WTC11 (cell line): ENCODE measurements around the gene DNM1L. TPM values are rescaled to one million over a fixed set of nuclear protein-coding genes. Genes with fewer than 3 reads are reported as not detected.

Source experiments
- ATAC-seq: fragments of 200-7000 bp; cut with Tn5 transposase; 2 replicates; pipeline ENCODE4 v1.10.0; 2021; ENCODE audit warnings: mild to moderate bottlenecking, moderate library complexity
- CTCF ChIA-PET: fragments of 300-600 bp; sonication (Branson Sonifier 250); formaldehyde crosslinking; loops from one replicate; lab custom pipeline; 2021; ENCODE audit warnings: antibody characterized with exemption; lab: Charles Lee
- POLR2A ChIA-PET: fragments of 350-600 bp; sonication (Branson Sonifier 250); formaldehyde crosslinking; loops from one replicate; lab custom pipeline; 2021; ENCODE audit warnings: antibody characterized with exemption; lab: Charles Lee
- DNase-seq: peaks from one replicate; pipeline ENCODE4 v3.0.0; 2021; ENCODE audit warnings: low spot score
- H3K27ac Mint-ChIP-seq: 2 replicates; pipeline ENCODE4 v1.8.0; 2021; ENCODE audit warnings: mixed read lengths
- H3K27me3 Mint-ChIP-seq: 2 replicates; pipeline ENCODE4 v1.8.0; 2021; ENCODE audit warnings: low read depth, mild to moderate bottlenecking, moderate library complexity, mixed read lengths
- H3K36me3 Mint-ChIP-seq: 2 replicates; pipeline ENCODE4 v1.8.0; 2021; ENCODE audit warnings: mixed read lengths
- H3K4me1 Mint-ChIP-seq: 2 replicates; pipeline ENCODE4 v1.8.0; 2022; ENCODE audit warnings: mixed read lengths
- H3K4me3 Mint-ChIP-seq: 2 replicates; pipeline ENCODE4 v1.8.0; 2021; ENCODE audit warnings: mild to moderate bottlenecking, moderate library complexity, mixed read lengths
- H3K9me3 Mint-ChIP-seq: 2 replicates; pipeline ENCODE4 v1.8.0; 2021; ENCODE audit warnings: mixed read lengths
- ESRRA ChIP-seq: sonication (generic); formaldehyde crosslinking; IDR thresholded peaks from 2 replicates; pipeline ENCODE4 v1.8.1; 2022; ENCODE audit warnings: mild to moderate bottlenecking, missing genetic modification reagents, borderline replicate concordance
- IRF2 ChIP-seq: sonication (generic); formaldehyde crosslinking; IDR thresholded peaks from 2 replicates; pipeline ENCODE4 v1.8.0; 2022; ENCODE audit warnings: low read depth, missing genetic modification reagents, borderline replicate concordance
- MXD4 ChIP-seq: fragments of 250-450 bp; sonication (Bioruptor Pico); IDR thresholded peaks from 2 replicates; pipeline ENCODE4 v1.8.0; 2021; ENCODE audit warnings: mild to moderate bottlenecking, moderate library complexity, borderline replicate concordance
- NR2C2 ChIP-seq: sonication (generic); formaldehyde crosslinking; IDR thresholded peaks from 2 replicates; pipeline ENCODE4 v1.8.0; 2022; ENCODE audit warnings: mild to moderate bottlenecking, missing genetic modification reagents
- SOX15 ChIP-seq: fragments of 250-450 bp; sonication (Bioruptor Pico); IDR thresholded peaks from 2 replicates; pipeline ENCODE4 v1.9.0; 2021; ENCODE audit warnings: mild to moderate bottlenecking
- ZNF121 ChIP-seq: sonication (generic); formaldehyde crosslinking; IDR thresholded peaks from 2 replicates; pipeline ENCODE4 v1.8.0; 2023; ENCODE audit warnings: missing genetic modification reagents
- ZNF219 ChIP-seq: sonication (generic); formaldehyde crosslinking; IDR thresholded peaks from 2 replicates; pipeline ENCODE4 v1.8.0; 2023; ENCODE audit warnings: missing genetic modification reagents, mild to moderate bottlenecking, borderline replicate concordance
- ZNF396 ChIP-seq: fragments of 250-450 bp; sonication (Bioruptor Pico); IDR thresholded peaks from 2 replicates; pipeline ENCODE4 v1.8.0; 2021; ENCODE audit warnings: mild to moderate bottlenecking, moderate library complexity, borderline replicate concordance
- ZNF416 ChIP-seq: fragments of 250-450 bp; sonication (Bioruptor Pico); IDR thresholded peaks from 2 replicates; pipeline ENCODE4 v1.9.0; 2021; ENCODE audit warnings: mild to moderate bottlenecking, inconsistent platforms
- total RNA-seq: library from RNA; stranded (reverse); gene quantifications from 3 replicates; pipeline ENCODE4 v1.2.3, GENCODE V29; 2021
- TF ChIP-seq, protein P1 (sequence below): fragments of 250-450 bp; sonication (Bioruptor Pico); conservative IDR thresholded peaks from 2 replicates; pipeline ENCODE4 v1.9.0; 2021; ENCODE audit warnings: mild to moderate bottlenecking
- TF ChIP-seq, protein P2 (sequence below): fragments of 250-450 bp; sonication (Bioruptor Pico); IDR thresholded peaks from 2 replicates; pipeline ENCODE4 v1.9.0; 2021; ENCODE audit warnings: mild to moderate bottlenecking
- TF ChIP-seq, protein P3 (sequence below): sonication (generic); formaldehyde crosslinking; IDR thresholded peaks from 2 replicates; pipeline ENCODE4 v1.8.0; 2023; ENCODE audit warnings: missing genetic modification reagents
- TF ChIP-seq, protein P4 (sequence below): sonication (generic); formaldehyde crosslinking; IDR thresholded peaks from 2 replicates; pipeline ENCODE4 v1.8.1; 2023; ENCODE audit warnings: mild to moderate bottlenecking, missing genetic modification reagents, borderline replicate concordance

Gene DNM1L
- total RNA-seq, 1 experiment from 2014 or later: 74.3 TPM

DNA sequence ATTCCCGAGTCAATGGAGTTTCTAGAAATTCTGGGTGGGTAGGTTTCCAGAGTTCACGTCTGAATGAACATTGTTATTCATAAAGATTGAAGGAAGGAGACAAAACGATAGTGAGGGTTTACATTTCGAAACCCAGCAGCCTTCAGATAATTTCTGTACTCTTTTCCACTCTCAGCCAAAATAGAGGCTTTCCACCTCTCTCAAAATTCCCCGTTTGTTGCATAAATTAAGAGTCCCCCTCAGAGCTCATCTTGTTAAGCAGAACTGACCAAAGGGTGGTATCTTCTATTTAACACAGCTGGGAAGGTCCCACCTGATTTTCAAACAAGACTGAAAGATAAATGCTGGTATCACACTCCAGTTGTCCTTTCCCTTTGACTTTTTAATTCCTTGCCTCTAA, 98.1 kb downstream of the DNM1L start (continued):
- TF ChIP-seq, protein P1, sequence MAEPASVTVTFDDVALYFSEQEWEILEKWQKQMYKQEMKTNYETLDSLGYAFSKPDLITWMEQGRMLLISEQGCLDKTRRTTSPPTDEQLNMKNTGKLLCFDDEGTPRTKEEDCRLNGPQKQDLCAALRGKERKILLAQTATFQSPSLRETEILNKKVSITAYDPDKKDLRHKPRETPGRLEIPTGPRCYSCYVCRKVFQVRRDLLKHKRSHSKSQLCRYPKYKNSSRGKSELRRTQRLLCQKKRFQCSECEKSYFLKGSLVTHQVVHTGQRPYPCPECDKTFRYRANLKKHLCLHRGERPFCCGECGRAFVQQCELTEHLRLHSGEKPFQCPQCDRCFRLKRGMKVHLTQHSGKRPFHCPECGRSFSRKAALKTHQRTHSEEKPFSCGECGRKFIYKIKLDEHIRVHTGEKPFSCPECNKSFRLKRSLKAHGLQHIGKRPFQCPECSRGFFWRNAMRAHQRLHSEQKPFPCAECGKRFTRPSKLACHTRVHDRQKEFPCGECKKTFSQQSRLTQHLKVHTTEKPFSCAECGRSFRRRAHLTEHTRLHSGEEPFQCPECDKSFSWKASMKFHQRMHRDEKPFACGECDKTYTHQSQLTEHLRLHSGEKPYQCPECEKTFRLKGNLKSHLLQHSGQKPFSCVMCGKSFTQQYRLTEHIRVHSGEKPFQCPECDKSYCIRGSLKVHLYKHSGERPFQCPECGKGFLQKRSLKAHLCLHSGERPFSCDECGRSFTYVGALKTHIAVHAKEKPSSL (CRISPR knock-in tag): no peak
- TF ChIP-seq, protein P2, sequence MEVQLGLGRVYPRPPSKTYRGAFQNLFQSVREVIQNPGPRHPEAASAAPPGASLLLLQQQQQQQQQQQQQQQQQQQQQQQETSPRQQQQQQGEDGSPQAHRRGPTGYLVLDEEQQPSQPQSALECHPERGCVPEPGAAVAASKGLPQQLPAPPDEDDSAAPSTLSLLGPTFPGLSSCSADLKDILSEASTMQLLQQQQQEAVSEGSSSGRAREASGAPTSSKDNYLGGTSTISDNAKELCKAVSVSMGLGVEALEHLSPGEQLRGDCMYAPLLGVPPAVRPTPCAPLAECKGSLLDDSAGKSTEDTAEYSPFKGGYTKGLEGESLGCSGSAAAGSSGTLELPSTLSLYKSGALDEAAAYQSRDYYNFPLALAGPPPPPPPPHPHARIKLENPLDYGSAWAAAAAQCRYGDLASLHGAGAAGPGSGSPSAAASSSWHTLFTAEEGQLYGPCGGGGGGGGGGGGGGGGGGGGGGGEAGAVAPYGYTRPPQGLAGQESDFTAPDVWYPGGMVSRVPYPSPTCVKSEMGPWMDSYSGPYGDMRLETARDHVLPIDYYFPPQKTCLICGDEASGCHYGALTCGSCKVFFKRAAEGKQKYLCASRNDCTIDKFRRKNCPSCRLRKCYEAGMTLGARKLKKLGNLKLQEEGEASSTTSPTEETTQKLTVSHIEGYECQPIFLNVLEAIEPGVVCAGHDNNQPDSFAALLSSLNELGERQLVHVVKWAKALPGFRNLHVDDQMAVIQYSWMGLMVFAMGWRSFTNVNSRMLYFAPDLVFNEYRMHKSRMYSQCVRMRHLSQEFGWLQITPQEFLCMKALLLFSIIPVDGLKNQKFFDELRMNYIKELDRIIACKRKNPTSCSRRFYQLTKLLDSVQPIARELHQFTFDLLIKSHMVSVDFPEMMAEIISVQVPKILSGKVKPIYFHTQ (CRISPR knock-in tag): no peak
- TF ChIP-seq, protein P3, sequence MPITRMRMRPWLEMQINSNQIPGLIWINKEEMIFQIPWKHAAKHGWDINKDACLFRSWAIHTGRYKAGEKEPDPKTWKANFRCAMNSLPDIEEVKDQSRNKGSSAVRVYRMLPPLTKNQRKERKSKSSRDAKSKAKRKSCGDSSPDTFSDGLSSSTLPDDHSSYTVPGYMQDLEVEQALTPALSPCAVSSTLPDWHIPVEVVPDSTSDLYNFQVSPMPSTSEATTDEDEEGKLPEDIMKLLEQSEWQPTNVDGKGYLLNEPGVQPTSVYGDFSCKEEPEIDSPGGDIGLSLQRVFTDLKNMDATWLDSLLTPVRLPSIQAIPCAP (CRISPR knock-in tag): no peak
- TF ChIP-seq IRF2: no peak

DNA sequence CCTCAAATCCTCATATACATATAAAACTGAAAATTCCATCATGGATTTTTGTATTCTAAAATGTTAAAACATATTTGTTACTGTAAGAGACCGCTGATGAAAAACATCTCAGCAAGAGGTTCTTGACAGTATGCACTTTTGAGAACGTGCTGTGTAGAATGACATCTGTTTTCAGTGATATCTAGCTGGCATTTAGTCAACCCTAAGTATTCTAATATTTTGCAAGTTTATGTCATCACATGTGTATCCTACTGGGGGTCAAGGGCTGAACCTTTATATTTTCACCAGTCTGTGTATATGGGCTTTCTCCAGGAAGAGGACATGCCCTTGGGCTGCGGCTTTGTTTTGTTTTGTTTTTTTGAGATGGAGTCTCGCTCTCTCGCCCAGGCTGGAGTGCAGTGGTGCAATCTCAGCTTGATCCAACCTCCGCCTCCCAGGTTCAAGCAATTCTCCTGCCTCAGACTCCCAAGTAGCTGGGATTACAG, 98.6 kb downstream of the DNM1L start:
- ATAC-seq (no peak), DNase-seq (no peak)
- TF ChIP-seq, protein P2 (CRISPR knock-in tag): no peak
- TF ChIP-seq ZNF416 (CRISPR knock-in tag) (no peak), ZNF219 (CRISPR knock-in tag) (no peak), ZNF121 (CRISPR knock-in tag) (no peak), MXD4 (CRISPR knock-in tag) (no peak)
- TF ChIP-seq, protein P4, sequence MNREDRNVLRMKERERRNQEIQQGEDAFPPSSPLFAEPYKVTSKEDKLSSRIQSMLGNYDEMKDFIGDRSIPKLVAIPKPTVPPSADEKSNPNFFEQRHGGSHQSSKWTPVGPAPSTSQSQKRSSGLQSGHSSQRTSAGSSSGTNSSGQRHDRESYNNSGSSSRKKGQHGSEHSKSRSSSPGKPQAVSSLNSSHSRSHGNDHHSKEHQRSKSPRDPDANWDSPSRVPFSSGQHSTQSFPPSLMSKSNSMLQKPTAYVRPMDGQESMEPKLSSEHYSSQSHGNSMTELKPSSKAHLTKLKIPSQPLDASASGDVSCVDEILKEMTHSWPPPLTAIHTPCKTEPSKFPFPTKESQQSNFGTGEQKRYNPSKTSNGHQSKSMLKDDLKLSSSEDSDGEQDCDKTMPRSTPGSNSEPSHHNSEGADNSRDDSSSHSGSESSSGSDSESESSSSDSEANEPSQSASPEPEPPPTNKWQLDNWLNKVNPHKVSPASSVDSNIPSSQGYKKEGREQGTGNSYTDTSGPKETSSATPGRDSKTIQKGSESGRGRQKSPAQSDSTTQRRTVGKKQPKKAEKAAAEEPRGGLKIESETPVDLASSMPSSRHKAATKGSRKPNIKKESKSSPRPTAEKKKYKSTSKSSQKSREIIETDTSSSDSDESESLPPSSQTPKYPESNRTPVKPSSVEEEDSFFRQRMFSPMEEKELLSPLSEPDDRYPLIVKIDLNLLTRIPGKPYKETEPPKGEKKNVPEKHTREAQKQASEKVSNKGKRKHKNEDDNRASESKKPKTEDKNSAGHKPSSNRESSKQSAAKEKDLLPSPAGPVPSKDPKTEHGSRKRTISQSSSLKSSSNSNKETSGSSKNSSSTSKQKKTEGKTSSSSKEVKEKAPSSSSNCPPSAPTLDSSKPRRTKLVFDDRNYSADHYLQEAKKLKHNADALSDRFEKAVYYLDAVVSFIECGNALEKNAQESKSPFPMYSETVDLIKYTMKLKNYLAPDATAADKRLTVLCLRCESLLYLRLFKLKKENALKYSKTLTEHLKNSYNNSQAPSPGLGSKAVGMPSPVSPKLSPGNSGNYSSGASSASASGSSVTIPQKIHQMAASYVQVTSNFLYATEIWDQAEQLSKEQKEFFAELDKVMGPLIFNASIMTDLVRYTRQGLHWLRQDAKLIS (CRISPR knock-in tag): no peak
- H3K27ac Mint-ChIP-seq: no peak overlapping the region
- ChIA-PET POLR2A (no interaction called here), CTCF (no interaction called here)
- H3K36me3 Mint-ChIP-seq: no peaks in the 10 kb centered on the region
- no peaks in the 10 kb centered on the region for H3K9me3 Mint-ChIP-seq
- H3K4me3 Mint-ChIP-seq: no peak overlapping the region
- H3K4me1 Mint-ChIP-seq: peaks cover 5% of the 10 kb centered on the region
- no peaks in the 10 kb centered on the region; the same call in 1 of the 2 replicates for H3K27me3 Mint-ChIP-seq

DNA sequence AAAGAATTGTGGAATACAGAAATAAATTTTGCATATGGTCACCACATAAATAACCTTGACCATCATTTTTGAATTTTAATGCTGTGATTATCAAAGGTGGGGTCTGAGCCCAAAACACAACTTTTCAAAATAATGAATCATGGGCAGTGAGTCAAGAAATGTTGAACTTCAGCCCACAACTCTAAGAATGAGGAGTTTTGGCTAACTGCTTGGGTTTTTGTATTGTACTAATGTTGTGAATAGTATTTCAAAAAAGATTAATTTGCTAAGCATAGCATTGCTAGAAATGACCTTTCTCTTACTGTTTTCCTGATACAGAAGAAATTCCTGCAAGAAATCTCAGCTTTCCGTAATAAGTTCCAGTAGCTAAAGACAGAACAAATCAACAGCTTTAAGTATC, 101.0 kb downstream of the DNM1L start:
- ATAC-seq (no peak), DNase-seq (no peak)
- no peaks in the 10 kb centered on the region for H3K36me3 Mint-ChIP-seq
- TF ChIP-seq ESRRA (CRISPR knock-in tag) (no peak), SOX15 (CRISPR knock-in tag) (no peak), NR2C2 (CRISPR knock-in tag) (no peak), ZNF396 (CRISPR knock-in tag) (no peak)
- TF ChIP-seq, protein P1 (CRISPR knock-in tag): no peak
- peaks cover 5% of the 10 kb centered on the region for H3K4me1 Mint-ChIP-seq
- H3K27ac Mint-ChIP-seq: no peak overlapping the region
- no peaks in the 10 kb centered on the region for H3K9me3 Mint-ChIP-seq
- POLR2A ChIA-PET: no interaction called here
- H3K4me3 Mint-ChIP-seq: no peak overlapping the region
- CTCF ChIA-PET: interaction anchor here (1.3 to 2.9 kb wide), 2 partner anchors 13 to 24 kb away, joined by 3 to 16 read pairs; partner anchors contain the start of gene YARS2
- no peaks in the 10 kb centered on the region; the same call in 1 of the 2 replicates for H3K27me3 Mint-ChIP-seq
